Activated CD4-positive, alpha-beta T cell treated with anti-CD3 and anti-CD28 coated beads, Interleukin-10, Interleukin-2, amounts not matched to agents 100 ng/mL and 50 ng/mL, durations not matched to agents 16 hours and 8 hours (primary cell): ENCODE data around the gene RAPGEF4.
A peak's percentile ranks its signal among the peaks of the same experiment; 100 is the strongest.

Experiments
- DNase-seq: peaks from one replicate; pipeline ENCODE4 v3.0.0-alpha.2; 2020

The RAPGEF4 gene

DNA sequence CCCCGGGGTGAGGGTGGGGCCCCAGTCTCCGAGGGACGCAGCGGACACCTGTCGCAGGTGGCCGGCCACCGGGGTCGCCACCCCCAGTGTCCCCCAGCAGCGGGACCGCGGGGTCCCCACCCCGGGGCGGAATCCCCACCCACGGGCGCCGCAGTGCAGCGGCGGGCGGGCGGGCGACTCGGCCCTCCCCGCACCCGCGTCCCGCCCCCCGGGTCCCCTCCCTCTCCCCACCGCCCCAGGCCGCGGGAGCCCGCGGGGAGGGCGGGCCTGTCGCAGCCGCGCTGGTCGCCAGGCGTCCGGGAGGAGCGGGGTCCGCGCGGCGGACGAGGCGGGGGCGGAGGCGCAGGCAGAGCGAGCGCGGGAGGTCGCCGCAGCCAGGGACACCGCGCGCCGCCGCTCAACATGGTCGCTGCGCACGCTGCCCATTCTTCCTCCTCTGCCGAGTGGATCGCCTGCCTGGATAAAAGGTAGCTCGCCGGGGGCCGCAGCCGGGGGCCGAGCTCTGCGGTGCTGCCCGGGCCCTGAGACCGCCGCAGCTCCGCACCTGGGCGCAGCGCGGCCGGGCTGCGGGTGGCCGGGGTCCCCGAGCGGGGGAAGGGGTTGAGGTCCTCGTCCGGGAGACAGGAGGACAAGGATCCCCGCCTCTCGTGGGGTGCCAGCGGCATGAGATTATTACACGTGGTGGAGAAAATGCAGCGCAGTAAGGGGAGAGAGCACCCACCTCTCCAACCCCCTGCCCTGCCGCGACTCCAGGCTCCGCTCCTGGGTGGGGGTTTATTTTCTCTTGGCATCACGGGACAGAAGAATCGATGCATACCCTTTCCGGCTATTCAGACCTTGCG, at the start of gene RAPGEF4:
RAPGEF4 (plus strand) TSS at position 264 of the 842 bp plus-strand sequence; CDS start at position 403, 139 bp downstream.
- no peak for DNase-seq

DNA sequence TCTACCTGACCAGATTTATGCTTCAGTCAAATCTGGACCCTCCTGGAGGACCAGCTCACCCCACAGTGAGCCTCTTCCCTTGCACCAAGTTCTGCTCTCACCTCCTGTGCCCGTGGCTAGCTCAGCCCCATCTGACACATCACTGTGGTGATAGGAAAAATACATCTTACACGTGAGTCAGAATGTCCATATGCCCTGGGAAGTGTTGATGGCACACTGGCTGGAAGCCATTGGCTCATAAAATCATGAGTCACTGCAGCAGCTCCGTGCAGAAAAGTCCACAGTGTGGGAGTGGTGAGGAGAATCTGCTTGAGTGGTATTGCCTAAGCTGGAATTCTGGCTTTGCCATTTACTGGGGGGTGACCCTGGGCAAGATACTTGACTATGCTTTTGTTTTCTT, 42.6 kb upstream of the RAPGEF4 start:
- peak; percentile 35 for DNase-seq

DNA sequence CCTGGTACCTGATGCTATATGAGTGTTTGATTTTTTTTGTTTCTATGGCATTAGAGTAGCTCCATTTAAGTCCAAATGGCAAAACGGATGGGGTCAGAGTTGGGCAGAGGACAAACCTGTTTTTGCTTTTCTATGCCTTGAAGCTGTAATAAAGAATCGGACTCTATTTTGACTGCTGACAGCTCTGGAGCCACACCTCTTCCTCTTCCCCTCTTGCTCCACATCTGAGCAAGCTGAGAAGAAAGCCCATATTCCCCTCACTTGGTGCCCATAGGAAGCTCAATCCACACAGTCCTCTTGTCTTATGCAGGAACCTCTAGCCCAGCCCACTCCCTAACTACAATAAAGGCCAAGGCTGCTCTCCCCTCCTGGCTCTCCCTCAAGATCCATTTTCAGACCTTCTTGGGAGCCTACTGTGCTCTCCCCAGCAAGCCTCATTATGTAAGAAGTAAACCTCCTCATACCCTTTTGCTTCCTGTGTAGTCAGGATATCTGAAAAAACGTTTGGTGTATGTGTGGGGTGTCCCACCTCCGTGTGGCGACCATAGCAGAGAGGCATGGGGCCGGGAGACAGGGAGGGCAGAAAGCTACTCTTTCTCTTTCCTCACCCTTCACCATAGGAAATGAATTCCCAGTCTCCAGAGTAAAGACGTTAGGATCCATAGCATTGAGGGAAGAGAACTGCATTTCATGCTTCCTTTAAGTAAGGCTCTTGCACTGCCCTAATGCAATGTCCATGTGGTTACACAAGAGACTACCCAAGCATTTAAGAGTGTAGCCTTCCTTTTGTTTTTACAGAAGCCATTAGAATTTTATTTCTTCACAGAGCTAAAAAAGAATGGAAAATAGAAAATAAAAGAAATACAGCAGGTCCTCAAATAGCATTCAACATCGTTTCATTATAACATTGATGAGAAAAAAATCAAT, 41.9 kb upstream of the RAPGEF4 start:
- DNase-seq, result no peak

DNA sequence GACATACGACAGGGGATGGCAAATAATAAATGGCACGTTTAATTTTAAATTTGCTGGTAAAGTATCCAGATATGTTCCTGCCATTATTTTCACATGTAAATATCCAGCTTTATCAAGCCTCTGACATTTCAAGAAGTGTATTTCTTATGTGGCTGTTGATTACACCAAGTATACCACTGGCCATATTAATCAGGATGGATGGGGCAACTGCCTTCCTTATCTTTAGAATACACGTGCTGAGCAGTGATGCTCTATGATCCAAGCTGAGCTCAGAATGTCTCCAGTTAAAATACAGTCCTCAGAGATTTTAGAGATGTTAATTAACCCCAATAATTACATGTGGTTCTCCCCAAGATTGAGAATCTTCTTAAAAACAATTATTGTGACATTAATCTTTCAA, 38.3 kb upstream of the RAPGEF4 start:
- no peak for DNase-seq

DNA sequence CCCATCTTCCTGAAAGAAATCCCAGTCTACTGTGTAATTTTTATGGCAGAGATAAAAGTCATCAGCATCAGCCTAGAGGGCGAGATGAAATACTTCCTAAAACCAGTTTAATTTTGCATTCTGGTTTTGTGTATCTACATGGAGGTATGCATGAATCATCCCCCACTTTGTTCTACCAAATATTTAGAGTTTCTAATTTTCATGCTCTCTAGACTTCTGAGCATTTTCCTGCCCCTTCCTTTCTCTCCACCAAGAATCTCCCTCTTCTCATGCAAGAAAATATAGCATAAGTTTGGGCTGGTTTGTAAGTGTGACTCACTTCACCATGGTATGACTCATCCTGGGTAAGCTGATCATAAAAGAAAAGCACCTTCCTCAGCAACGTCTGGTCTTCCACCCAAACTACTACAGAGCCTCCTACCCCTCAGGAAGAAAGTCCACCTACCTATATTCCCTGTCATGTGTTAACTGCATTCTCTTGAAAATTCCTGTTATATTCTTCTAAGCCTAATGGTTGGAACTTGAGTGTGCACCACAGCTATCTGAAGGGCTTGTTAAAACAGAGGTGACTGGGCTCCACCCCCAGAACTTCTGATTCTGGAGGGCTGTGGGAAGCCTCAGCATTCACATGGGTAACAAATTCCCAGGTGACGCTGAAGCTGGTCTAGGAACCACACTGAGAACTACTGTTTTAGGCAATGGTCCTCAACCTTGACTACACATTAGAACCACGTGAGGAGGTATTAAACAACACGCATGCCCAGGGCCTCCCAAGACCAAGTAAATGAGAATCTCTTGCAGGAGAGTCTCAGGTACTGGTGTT, 37.4 kb upstream of the RAPGEF4 start:
- DNase-seq, result peak; percentile 71

DNA sequence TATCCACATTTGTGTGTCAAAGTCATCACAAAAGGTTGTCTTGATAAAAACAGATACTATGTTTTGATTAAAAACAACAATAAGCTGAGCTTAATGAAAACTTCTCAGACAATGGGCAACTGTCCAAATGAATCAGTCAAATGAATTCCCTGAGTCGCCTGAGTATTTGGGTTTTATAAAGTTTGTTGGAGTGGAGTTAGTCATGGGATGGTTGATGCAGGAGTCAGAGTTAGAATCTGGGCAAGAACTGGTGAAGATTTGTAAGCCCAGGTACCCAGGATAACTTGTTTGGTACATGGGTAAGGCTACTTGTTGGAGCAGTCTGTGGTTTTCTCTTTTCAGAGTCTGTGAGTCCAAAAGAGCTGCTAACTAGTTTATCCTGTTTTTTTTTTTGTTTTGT, 34.4 kb upstream of the RAPGEF4 start:
- DNase-seq, result no peak

DNA sequence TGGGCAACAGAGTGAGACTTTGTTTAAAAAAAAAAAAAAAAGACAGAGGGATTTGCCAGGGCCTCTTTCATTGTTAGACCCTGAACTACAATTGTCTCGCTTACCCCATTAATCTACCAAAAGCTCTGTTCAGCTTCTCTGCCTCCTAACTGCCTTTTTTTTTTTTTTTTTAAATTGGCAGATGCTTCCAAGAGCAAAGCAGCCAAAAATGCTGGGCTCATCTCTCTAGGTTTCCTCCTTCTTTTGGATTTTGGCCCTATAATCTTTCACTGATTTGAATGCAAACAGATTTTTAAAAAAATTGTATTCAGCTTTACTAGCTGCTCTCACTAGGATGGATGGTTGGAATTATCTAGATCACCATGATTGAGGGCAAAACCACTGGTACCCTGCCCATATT, 33.2 kb upstream of the RAPGEF4 start:
- no peak for DNase-seq

DNA sequence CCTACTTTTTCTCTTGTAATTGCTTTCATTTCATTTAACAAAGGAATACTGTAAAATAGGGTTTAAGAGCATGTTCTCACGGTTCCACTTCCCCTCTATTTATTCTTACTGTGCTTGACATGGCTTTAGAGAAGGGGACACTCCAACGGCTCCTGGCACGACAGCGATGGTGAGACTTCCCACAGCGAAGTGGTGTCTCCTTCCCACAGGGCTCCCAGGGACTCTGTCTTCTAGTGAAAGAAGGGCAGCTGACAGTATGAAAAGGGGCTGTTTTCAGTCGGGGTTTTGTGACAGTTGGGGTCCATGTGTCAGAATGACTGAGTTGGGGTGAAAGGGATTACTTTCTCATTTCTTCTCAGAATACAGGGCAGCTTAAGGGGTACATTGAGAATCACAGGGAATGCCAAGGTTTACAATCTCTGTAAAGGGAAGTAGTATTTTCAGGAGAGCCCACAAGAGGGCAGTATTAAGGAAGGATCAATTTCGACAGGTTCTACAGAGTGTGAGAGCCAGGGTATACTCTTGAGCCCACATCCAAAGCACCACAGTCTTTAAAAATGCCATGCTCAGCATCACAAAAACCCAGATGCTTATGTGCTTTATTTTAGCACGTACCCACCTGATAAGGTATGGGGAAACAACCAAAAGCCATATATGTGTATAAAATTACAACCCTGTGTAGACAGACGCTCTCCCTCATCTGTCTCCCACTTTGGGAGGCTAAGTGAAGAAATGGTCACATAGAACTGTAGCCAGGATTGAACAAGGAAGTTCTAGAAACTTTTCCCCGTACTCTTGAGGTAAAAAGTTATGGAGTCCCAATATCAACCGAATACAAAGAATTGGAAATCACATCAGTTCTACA, 31.3 kb upstream of the RAPGEF4 start:
- peak; percentile 11 for DNase-seq

DNA sequence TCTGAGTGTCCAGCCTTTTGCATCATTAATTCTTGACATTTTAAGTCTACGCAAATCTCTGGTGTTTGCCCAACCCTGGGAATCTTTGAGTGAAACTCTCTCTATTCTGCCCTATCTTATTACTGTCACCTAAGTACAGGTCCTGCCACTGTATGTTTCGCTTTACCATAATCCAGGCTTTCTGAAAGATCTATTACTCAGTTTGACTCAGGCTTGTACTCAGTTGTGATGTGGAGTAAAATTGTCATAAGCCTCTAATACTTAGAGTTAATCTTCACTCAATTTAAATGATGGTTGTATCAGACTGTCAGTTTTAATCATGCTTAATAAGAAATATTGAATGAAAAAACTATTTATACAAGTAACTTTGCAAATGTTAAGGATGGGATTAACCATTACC, 30.3 kb upstream of the RAPGEF4 start:
- DNase-seq, result no peak

DNA sequence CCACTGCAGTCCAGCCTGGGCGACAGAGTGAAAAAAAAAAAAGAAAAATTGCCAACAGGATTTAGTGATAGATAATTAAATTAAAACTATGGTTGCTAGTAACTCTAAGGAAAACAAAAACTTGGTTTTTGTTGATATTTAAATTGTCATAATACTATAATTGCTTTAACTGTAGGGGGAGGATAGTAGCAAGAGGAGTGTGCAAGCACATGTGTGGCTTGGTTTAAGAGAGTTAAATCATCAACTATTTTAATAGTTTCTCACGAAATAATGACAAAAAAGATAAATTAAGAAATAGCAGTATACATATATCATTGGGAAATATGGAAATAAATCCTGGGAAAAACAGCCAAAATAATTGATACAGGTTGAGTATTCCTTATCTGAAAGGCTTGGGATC, 27.4 kb upstream of the RAPGEF4 start:
- DNase-seq, result no peak

DNA sequence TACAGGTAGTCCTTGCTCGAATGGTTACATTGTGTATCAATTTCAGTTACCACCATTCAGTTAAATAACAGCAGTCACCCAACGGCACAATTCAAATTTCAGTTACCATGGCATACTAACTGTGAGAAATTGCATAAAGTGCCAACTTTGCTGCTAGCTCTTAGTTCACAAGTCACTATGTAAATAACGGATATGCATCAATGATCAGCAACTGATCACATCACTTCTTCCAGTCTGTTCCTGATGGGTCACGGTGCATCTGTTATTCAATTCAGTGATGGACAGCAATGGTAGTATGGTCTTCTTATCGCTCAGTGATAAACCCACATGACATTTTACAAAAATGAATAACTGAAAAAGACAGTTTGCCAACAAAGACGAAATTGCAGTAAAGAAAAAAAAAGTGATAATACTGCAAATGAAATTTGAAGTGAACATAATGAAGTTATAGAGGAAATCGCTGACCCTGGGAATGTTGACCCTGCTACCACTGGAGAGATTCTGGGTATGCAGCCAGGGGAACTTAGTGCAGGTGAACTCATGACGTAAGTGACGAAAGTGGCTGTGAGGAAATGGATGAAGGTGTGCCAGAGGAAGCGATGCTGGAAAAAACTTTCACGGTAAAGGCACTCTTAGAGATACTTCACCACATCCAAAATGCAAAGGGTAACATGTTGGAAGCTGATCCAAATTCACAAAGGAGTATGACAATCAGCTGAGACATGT, 25.9 kb upstream of the RAPGEF4 start:
- no peak for DNase-seq

DNA sequence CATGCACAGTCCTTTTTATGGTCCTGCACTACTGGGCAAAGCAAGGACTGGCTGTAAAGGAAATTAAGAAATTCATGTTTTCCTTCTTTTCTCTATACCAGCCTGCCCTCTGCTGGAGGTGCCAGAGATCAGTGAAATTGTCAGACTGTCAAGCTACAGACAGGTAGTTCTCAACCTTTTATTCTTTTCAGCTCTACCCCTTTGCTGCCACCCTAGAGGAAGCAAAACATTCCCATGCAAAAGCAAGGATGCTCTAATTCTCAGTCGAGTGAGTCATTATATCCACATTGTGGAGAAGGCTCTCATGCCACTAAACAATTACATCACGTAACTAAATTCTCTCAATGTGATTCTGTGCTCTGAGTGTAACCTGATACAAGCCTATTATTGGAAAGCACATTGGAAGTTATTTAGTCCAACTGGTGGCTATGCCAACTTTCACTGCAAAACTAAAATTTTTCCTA, 25.0 kb upstream of the RAPGEF4 start:
- DNase-seq, result peak; percentile 46

DNA sequence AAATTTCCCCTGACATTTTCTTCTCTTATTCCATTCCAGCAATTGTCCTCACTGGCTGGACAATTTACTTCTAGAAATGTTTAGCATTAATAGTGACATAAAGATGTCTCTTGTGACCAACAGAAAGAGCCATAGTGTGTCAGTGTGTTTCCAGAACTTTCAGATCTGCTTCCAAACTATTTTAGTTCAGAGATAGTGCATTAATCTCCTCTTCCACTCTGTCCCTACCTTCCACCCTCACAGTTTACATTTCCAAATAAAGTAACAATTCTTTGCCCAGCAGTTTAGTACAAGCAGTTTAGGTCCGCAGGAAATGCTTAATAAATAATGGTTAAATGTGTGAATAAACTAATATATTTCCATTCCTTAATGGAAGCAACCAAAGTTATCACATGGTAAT, 24.5 kb upstream of the RAPGEF4 start:
- no peak for DNase-seq

DNA sequence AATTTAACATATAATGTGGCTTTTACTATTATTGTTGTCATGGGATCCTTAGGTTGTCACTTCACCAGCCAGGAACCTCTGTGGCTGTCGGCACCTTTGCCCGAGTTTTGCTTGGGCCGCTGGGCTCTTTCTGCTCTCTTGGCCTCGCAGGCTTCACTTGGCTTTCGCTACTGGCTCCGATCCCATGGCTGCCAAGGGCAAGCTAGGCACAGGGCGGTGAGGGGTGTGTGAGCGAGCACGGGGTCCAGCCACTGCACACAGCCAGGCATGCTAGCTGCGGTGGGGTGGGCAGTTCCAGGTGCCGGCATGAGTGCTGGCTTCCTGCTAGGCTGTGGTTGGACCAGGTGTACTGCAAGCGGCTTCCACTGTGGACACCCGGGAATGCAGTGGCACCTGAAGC, 23.4 kb upstream of the RAPGEF4 start:
- no peak for DNase-seq

DNA sequence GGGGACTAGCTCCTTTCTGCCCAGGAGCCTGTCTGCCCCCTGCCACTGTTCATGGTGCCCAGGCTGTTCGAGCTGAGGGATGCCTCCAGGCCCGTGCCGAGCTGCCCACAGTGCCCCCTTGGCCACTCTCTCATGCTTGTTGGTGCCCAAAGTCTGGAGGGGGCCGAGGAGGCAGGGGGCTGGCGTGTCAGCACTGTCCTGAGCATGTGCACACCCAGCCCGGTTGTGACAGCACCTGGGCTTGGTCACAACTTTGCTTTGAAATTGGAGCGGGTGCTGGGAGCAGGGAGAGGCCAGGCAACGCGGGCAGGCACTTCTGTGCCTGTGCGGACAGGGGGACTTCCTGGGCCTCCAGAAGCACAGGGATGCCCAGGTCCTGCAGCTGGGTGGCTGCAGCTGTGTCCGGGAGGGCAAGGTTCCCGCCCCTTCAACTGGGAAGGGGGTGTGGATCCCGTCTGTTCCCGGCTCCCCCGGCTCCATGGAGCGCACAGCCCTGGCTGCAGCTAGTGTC, 22.2 kb upstream of the RAPGEF4 start:
- no peak for DNase-seq

DNA sequence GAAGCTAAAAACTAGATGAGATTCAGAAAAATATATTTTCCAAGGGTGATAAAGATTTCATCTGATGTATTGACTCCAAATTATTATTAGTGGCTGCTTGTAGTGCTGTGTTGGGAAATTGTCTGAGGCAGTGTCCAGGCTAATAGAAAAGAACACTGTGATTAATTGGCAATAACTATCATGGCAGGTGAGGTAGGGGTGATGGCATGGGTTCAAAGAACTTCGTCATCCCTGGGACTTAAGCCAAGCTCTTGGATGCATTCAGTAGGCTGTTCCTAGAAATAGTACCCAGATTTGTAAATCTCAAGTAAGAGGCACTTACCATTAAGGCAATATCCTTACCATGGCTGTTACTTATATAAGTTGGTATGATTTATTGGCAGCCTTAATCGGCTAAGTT, 13.2 kb upstream of the RAPGEF4 start:
- no peak for DNase-seq

DNA sequence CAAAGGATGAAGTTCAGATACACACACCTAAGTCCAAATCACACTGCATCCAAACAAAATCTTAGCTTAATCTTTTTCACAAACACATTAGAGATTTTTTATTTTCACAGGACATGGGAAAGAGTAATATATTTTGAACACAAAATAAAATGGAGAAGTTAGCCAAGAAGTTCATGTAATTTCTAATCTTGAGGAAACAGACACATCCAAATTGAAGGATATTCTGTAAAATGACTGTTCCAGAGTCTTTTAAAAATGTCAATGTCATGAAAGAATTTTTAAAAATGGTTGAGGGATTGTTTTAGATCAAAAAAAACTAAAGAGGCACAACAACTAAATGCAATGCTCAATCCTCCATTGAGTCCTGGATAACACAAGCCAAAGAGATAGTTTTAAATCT, 12.4 kb upstream of the RAPGEF4 start:
- DNase-seq, result no peak

DNA sequence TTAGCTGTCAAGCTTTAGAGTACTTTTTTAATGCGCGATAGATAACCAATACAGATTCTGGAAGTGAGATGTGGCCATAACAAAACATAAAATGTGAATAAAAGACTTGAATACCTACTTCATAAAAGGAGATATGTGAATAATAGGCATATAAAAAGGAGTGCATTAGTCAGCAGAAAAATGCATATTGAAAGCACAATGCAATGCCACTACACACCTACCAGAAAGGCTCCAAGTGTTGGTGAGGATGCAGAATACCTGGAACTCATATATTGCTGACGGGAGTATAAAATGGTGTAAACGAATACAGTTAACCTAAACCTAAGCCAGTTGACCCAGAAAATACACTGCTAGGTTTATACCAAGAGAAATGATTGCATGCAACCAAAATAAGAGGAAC, 10.9 kb upstream of the RAPGEF4 start:
- no peak for DNase-seq

DNA sequence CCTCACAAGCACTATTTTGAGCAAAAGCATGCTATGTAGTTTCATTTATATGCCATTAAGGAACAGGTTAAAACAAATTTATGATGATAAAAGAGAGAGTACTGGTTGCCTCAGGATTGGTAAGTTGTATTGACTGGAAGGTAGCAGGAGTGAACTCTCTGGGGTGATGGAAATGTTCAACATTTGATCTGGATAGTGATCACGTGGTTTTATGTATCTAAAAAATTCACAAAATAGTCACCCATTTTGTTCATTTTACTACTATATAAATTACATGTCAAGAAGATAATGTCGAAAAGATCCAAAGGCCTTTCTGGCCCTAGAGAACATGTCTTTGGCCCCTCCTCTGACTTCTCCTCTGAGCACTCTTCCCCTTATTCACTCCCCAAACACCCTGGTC, 10.4 kb upstream of the RAPGEF4 start:
- no peak for DNase-seq

DNA sequence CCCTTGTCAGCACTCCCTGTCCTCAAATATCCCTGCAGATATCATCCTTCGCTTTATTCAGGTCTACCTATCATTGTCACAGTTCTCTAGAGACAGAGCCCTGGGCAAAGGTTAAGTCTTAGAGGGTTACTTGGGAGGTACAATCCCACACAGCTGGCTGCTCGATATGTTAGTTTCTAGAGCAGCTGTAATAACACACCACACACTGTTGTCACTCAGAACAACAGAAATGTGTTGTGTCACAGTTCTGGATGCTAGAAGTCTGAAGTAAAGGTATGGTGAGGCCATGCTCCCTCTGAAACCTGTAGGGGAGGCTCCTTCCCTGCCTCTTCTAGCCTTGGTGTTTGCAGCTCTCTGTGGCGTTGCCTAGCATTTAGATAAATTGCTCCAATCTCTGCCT, 9.9 kb upstream of the RAPGEF4 start:
- no peak for DNase-seq

DNA sequence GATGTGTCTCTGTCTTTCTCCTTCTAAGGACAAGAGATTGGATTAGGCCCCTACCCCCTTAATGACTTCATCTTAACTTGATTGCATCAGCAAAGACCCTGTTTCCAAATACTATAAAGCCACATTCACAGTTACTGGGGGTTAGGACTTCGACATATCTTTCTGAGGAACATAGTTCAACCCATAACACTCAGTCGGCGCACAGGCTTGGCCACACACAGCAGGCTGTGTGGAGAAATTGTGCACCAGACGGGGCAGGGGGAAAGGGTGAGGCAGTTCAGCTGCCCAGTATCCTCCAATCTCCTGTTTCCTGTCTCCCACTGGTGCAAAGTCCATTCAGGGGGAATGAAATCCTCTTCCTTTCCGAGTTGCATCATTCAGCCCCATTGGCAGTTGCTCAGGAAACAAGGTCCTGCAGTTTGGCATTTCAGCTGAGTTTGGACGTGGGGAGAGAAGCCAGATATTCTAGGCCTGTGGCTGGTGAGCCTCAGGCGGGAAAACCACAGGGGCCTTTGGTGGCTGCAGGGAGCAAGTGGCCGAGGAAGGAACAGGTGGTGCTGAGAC, 9.4 kb upstream of the RAPGEF4 start:
- no peak for DNase-seq
